Islet precursor cell (in vitro differentiated cells): ENCODE data around the gene MAPK7.
"Not testable (repeated sequence)": the region's sequence is repeated elsewhere in the genome, so short reads cannot be mapped to it uniquely, and the experiment has no call there.

Experiments
- DNase-seq: peaks from one replicate; pipeline ENCODE4 v3.0.0-alpha.2; 2018

MAPK7 gene

GRCh38 chr17:19343671-19344151, 34.6 kb upstream of the MAPK7 start:
- peak; percentile 65 for DNase-seq

- peak; percentile 53 for DNase-seq
These were observed 33.8 kb upstream of the MAPK7 start for GRCh38 chr17:19344311-19345066.

GRCh38 chr17:19345067-19345460, 33.2 kb upstream of the MAPK7 start:
- peak; percentile 54 for DNase-seq

- DNase-seq, result peak; percentile 52
These were observed 32.6 kb upstream of the MAPK7 start for GRCh38 chr17:19345486-19346350.

- peak; percentile 81 for DNase-seq
These were observed 31.7 kb upstream of the MAPK7 start for GRCh38 chr17:19346351-19347255.

GRCh38 chr17:19347323-19348080, 30.8 kb upstream of the MAPK7 start:
- DNase-seq, result peak; percentile 49

GRCh38 chr17:19348081-19348650, 30.1 kb upstream of the MAPK7 start:
- peak; percentile 42 for DNase-seq

- DNase-seq, result no peak
These were observed 29.5 kb upstream of the MAPK7 start for GRCh38 chr17:19348806-19349205.

GRCh38 chr17:19353401-19353800, 24.9 kb upstream of the MAPK7 start:
- not testable (repeated sequence) for DNase-seq

- no peak for DNase-seq
These were observed 23.6 kb upstream of the MAPK7 start for GRCh38 chr17:19354748-19355147.

GRCh38 chr17:19357351-19357750, 20.9 kb upstream of the MAPK7 start:
- DNase-seq, result no peak

GRCh38 chr17:19357761-19358160, 20.5 kb upstream of the MAPK7 start:
- no peak for DNase-seq

GRCh38 chr17:19359151-19359550, 19.1 kb upstream of the MAPK7 start:
- no peak for DNase-seq

- DNase-seq, result no peak
These were observed 18.4 kb upstream of the MAPK7 start for GRCh38 chr17:19359856-19360255.

- DNase-seq, result no peak
These were observed 17.5 kb upstream of the MAPK7 start for GRCh38 chr17:19360772-19361171.

- no peak for DNase-seq
These were observed 17.0 kb upstream of the MAPK7 start for GRCh38 chr17:19361326-19361725.

- no peak for DNase-seq
These were observed 16.4 kb upstream of the MAPK7 start for GRCh38 chr17:19361944-19362276.

- DNase-seq, result peak; percentile 93
These were observed 15.8 kb upstream of the MAPK7 start, which contains the start of gene B9D1 for GRCh38 chr17:19362277-19363113. Gene B9D1 (minus strand): TSS chr17:19362723. CDS start chr17:19362569, 154 bp downstream.

- DNase-seq, result no peak
These were observed 15.2 kb upstream of the MAPK7 start for GRCh38 chr17:19363114-19363438.

GRCh38 chr17:19363460-19364035, 14.8 kb upstream of the MAPK7 start:
- no peak for DNase-seq
